Measurements from ENCODE around the gene MMP15. TPM values are rescaled to one million over a fixed set of nuclear protein-coding genes. Genes with fewer than 3 reads are reported as not detected.
"Not testable (repeated sequence)": the region's sequence is repeated elsewhere in the genome, so short reads cannot be mapped to it uniquely, and the experiment has no call there.

The MMP15 gene
- 15.1 TPM for total RNA-seq

DNA sequence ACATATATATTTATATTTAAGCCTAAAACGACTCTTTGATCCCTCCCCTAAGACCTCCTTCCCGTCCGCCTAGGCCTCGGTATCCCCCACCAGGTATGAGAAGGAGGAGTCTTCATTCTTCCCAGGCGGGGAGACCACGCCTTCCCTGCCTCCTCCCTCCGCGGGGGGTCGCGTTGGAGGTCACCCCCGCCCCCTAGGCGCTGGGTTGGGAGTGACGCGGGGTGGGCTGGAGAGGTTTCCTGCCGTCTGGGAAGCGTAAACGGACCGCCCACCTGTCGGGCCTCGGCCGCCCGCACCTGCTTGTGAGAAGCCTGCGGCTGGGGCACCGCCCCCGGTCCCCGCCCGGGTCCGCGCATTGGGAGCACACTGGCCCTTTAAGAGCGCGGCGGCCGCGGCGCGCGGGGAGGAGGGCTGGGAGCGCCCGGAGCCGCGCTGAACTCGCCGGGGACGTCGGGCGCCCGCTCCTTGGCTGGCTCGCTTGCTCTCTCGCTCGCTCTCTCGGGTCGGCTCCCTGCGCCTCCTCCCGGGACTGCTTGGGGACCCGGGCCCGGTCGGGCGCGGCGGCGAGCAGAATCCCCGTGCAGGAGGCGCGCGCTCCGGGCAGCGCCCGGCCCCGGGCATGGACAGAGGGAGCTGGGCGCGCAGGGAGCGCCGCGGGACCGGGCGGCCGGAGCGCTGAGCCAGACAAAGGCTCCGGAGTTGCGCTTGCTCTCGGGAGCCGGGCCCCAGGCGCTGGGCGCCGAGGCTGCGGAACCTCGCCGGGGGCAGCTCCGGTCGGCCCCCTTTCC lies at the start of gene MMP15:
MMP15 (plus strand) TSS at position 404 of the 788 bp plus-strand sequence. CDS start 597 bp downstream, outside the sequence.
- peak within 1 kb of the TSS; percentile 51 to 82 (median 69) for H3K9ac ChIP-seq (ENCODE audit: low read depth in 1 of 3, low read length in 3 of 3)
- H3K4me1 ChIP-seq (ENCODE audit: control insufficient read depth in 3 of 3, insufficient read depth in 3 of 3, low read length in 3 of 3) = peaks cover 51 to 69% (median 56%) of the 10 kb centered on the region in 3 donors
- peaks cover 0 to 2% (median 0%) of the 10 kb centered on the region in 3 donors for H3K36me3 ChIP-seq (ENCODE audit: control insufficient read depth in 3 of 3, insufficient read depth in 3 of 3, low read length in 3 of 3)
- H3K27me3 ChIP-seq (ENCODE audit: control insufficient read depth in 3 of 3, insufficient read depth in 3 of 3, low read length in 3 of 3) = no peaks in the 10 kb centered on the region
- H3K4me3 ChIP-seq (ENCODE audit: low read length in 3 of 3) = peak within 1 kb of the TSS; percentile 72 to 83 (median 82)
- no peaks in the 10 kb centered on the region for H3K9me3 ChIP-seq (ENCODE audit: control insufficient read depth in 3 of 3, low read length in 3 of 3)
- H3K27ac ChIP-seq (ENCODE audit: low read depth, low read length) = peak within 1 kb of the TSS; percentile 84

DNA sequence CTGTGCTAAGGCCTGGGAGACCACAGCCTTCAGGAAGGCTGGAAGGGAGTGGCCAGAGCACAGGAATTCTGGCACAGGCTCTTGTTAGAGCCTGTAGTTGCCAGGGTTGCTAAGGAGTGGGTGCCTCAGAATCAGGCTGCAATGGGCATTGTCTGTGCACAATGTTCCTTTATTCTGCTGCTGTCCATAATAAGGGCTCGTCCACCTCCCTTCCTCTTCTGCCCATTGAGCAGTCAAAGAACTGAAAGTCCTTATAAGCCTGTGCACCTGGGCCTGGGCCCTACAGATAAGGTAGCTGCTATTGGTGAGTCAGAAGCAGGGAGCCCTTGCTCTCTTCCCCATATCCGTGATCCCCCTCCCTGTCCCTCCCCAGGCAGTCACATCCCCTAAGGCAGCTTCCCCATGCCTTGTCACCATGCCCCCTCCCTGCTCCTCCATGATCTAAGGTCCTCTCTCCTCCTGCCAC lies 49.2 kb upstream of the MMP15 start:
- H3K9ac ChIP-seq (ENCODE audit: low read depth in 1 of 3, low read length in 3 of 3) = no peak overlapping the region

DNA sequence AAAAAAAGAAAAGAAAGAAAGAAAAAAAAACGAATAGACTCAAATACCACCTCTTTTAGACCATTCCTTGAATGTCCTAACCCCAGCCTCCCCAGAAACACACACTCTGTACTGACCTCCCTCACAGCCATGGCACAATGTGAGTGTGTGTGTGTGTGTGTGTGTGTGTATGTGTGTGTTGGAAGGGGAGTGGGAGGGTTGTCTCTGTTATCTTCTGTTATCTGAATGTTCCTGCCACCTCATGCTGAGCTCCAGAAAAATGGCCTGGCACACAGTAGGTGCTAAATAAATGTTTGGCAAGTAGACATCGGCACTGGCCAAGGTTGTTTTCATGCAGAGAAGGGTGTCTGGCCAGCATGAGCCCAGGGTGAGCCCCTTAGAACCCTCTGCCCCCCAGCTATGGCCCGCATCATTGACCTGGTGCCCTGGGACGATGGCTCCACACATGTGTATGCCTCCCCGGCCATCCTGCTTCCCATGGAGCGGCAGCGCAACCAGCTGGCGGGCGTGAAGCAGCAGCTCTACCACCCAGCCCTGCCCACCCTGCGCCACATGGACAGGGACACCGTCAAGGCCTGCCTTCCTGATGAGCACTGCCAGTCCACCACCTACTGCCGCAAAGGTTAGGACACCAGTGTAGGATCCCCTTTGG lies 48.0 kb upstream of the MMP15 start:
- Histone ChIP-seq H3K9me3 (ENCODE audit: control insufficient read depth in 3 of 3, low read length in 3 of 3) (no peaks in the 10 kb centered on the region), H3K9ac (ENCODE audit: low read depth in 1 of 3, low read length in 3 of 3) (no peak overlapping the region), H3K4me3 (ENCODE audit: low read length in 3 of 3) (no peak overlapping the region), H3K36me3 (ENCODE audit: control insufficient read depth in 3 of 3, insufficient read depth in 3 of 3, low read length in 3 of 3) (no peaks in the 10 kb centered on the region), H3K27me3 (ENCODE audit: control insufficient read depth in 3 of 3, insufficient read depth in 3 of 3, low read length in 3 of 3) (peaks cover 3 to 6% (median 3%) of the 10 kb centered on the region in 3 donors), H3K4me1 (ENCODE audit: control insufficient read depth in 3 of 3, insufficient read depth in 3 of 3, low read length in 3 of 3) (no peaks in the 10 kb centered on the region), H3K27ac (ENCODE audit: low read depth, low read length) (no peak overlapping the region)

More for the DNA sequence above, 49.2 kb upstream of the MMP15 start:
- Histone ChIP-seq H3K36me3 (ENCODE audit: control insufficient read depth in 3 of 3, insufficient read depth in 3 of 3, low read length in 3 of 3) (no peaks in the 10 kb centered on the region), H3K4me1 (ENCODE audit: control insufficient read depth in 3 of 3, insufficient read depth in 3 of 3, low read length in 3 of 3) (no peaks in the 10 kb centered on the region), H3K9me3 (ENCODE audit: control insufficient read depth in 3 of 3, low read length in 3 of 3) (no peaks in the 10 kb centered on the region), H3K27ac (ENCODE audit: low read depth, low read length) (no peak overlapping the region), H3K4me3 (ENCODE audit: low read length in 3 of 3) (no peak overlapping the region), H3K27me3 (ENCODE audit: control insufficient read depth in 3 of 3, insufficient read depth in 3 of 3, low read length in 3 of 3) (peaks cover 0 to 10% (median 3%) of the 10 kb centered on the region in 3 donors)

DNA sequence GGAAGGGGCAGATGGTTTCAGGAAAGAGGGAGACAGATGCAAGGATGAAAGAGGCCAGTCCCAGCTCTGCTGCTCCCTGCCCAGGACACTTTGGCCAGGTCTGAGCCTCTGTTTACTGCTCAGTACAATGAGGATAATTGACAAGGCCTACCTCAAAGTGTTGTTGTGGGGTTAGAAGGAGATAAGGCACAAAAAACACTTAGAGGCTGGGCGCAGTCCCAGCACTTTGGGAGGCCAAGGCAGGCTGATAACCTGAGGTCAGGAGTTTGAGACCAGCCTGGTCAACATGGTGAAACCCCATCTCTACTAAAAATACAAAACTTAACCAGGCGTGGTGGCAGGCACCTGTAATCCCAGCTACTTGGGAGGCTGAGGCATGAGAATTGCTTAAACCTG lies 47.5 kb upstream of the MMP15 start:
- not testable (repeated sequence) for H3K27ac ChIP-seq (ENCODE audit: low read depth, low read length); H3K36me3 ChIP-seq (ENCODE audit: control insufficient read depth in 3 of 3, insufficient read depth in 3 of 3, low read length in 3 of 3); H3K27me3 ChIP-seq (ENCODE audit: control insufficient read depth in 3 of 3, insufficient read depth in 3 of 3, low read length in 3 of 3); H3K4me3 ChIP-seq (ENCODE audit: low read length in 3 of 3); H3K4me1 ChIP-seq (ENCODE audit: control insufficient read depth in 3 of 3, insufficient read depth in 3 of 3, low read length in 3 of 3); H3K9ac ChIP-seq (ENCODE audit: low read depth in 1 of 3, low read length in 3 of 3); H3K9me3 ChIP-seq (ENCODE audit: control insufficient read depth in 3 of 3, low read length in 3 of 3)

DNA sequence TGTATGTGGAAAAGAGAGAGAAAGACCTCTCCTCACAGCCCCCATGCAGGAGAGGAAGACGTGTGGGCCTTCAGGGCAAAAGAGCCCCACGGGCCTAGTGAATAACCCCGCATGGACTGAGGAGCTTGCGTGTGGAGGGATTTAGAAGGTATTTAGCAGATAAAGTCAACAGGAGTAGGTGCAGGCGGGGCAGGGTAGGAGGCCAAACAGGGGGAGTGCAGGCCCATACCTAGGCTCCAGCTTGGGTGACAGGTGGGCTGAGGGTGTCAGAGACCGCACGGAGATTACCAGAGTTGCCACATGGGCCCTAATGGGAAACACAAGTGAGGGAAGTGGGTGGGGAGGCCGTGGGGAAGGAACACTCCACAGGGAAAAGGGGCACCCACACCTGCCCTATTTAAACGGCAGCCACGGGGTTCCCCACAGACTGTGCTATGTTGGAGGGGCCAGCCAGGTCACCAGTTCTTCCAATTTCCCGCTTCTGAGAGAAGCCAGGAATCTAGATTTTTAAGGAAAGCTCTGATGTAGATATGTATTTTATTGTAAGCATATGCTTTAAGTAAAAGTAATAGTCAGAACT lies 46.5 kb upstream of the MMP15 start:
- H3K27ac ChIP-seq (ENCODE audit: low read depth, low read length) = no peak overlapping the region
- no peaks in the 10 kb centered on the region for H3K36me3 ChIP-seq (ENCODE audit: control insufficient read depth in 3 of 3, insufficient read depth in 3 of 3, low read length in 3 of 3)
- H3K9ac ChIP-seq (ENCODE audit: low read depth in 1 of 3, low read length in 3 of 3) = no peak overlapping the region
- peaks cover 0 to under 1% (median 0%) of the 10 kb centered on the region in 3 donors for H3K4me1 ChIP-seq (ENCODE audit: control insufficient read depth in 3 of 3, insufficient read depth in 3 of 3, low read length in 3 of 3)
- no peaks in the 10 kb centered on the region for H3K9me3 ChIP-seq (ENCODE audit: control insufficient read depth in 3 of 3, low read length in 3 of 3)
- H3K4me3 ChIP-seq (ENCODE audit: low read length in 3 of 3) = no peak overlapping the region
- H3K27me3 ChIP-seq (ENCODE audit: control insufficient read depth in 3 of 3, insufficient read depth in 3 of 3, low read length in 3 of 3) = peaks cover 3 to 11% (median 7%) of the 10 kb centered on the region in 3 donors

DNA sequence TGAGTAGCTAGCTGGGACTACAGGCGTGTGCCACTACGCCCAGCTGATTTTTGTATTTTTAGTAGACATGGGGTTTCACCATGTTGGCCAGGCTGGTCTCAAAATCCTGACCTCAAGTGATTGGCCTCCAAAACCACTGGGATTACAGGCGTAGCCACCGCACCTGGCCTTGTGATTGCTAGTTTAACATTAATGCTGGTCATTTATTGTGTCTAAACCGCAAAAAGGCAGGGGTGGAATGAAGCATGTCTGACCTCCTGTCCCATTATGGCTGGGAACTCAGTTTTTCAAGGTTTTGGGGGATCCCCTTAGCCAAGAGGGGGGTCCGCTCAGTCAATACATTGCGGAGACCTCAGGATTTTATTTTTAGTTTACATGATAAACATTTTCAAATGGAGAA lies 43.9 kb upstream of the MMP15 start:
- no peak overlapping the region for H3K9ac ChIP-seq (ENCODE audit: low read depth in 1 of 3, low read length in 3 of 3)
- H3K36me3 ChIP-seq (ENCODE audit: control insufficient read depth in 3 of 3, insufficient read depth in 3 of 3, low read length in 3 of 3) = no peaks in the 10 kb centered on the region
- H3K4me3 ChIP-seq (ENCODE audit: low read length in 3 of 3) = no peak overlapping the region
- H3K27me3 ChIP-seq (ENCODE audit: control insufficient read depth in 3 of 3, insufficient read depth in 3 of 3, low read length in 3 of 3) = peaks cover 7 to 23% (median 16%) of the 10 kb centered on the region in 3 donors
- H3K4me1 ChIP-seq (ENCODE audit: control insufficient read depth in 3 of 3, insufficient read depth in 3 of 3, low read length in 3 of 3) = peaks cover 6 to 12% (median 10%) of the 10 kb centered on the region in 3 donors
- no peaks in the 10 kb centered on the region for H3K9me3 ChIP-seq (ENCODE audit: control insufficient read depth in 3 of 3, low read length in 3 of 3)
- no peak overlapping the region for H3K27ac ChIP-seq (ENCODE audit: low read depth, low read length)

DNA sequence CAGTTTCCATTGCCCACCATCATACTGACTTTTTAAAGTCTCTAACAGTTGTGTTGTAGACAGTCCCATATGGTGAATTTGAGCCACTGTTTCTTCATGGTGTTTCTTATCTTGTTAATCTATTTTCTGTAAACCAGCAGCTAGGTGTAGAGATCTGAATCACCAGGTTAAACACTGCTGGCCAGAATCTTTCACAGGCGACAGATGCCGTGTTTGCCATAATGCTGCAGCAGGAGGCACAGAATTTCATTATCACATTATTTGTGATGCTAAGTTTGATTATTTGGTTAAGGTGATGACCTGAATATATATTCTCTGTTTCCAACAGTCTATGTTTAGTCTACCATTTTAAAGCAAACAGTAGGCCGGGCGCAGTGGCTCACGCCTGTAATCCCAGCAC lies 43.2 kb upstream of the MMP15 start:
- Histone ChIP-seq H3K4me3 (ENCODE audit: low read length in 3 of 3) (no peak overlapping the region), H3K9ac (ENCODE audit: low read depth in 1 of 3, low read length in 3 of 3) (no peak overlapping the region), H3K36me3 (ENCODE audit: control insufficient read depth in 3 of 3, insufficient read depth in 3 of 3, low read length in 3 of 3) (no peaks in the 10 kb centered on the region), H3K27ac (ENCODE audit: low read depth, low read length) (no peak overlapping the region), H3K27me3 (ENCODE audit: control insufficient read depth in 3 of 3, insufficient read depth in 3 of 3, low read length in 3 of 3) (peaks cover 7 to 23% (median 16%) of the 10 kb centered on the region in 3 donors), H3K9me3 (ENCODE audit: control insufficient read depth in 3 of 3, low read length in 3 of 3) (no peaks in the 10 kb centered on the region), H3K4me1 (ENCODE audit: control insufficient read depth in 3 of 3, insufficient read depth in 3 of 3, low read length in 3 of 3) (peaks cover 6 to 12% (median 10%) of the 10 kb centered on the region in 3 donors)

DNA sequence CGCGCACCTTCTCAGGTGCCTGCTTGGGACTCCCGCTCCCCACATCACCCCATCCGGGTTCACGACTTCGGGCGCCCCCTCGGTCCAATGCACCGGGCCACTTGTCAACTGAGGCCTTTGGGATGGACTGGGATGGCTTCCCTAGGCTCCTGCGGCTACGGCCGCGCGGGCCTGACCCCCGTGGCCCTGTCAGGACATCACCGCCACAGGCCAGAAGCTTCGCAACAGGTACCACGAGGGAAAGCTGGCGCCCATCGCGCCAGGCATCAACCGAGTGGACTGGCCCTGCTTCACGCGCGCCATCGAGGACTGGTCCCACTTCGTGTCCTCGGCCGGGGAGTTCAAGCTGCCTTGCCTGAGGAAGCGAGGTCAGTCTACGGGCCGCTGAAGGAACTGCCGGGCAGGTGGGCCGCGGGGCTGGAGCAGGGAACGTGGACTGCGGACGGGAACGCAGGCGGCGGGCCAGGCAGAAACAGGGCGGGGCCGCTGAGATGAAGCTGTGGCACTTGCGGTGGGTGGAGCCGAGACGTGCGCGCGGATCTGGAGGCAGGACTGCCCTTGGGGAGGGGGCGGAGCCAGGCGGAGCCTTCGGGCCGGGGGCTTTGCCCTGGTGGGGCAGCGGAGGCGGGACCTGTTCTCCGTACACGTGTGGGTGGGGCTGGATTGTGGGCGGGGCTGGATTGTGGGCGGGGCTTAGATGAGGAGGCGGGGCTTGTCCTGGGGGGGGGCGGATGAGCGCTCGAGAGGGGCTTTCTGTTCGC lies 40.9 kb upstream of the MMP15 start:
- Histone ChIP-seq H3K27me3 (ENCODE audit: control insufficient read depth in 3 of 3, insufficient read depth in 3 of 3, low read length in 3 of 3) (peaks cover 7 to 23% (median 16%) of the 10 kb centered on the region in 3 donors), H3K4me3 (ENCODE audit: low read length in 3 of 3) (peak overlapping the region; percentile 51 to 70 (median 69)), H3K9me3 (ENCODE audit: control insufficient read depth in 3 of 3, low read length in 3 of 3) (no peaks in the 10 kb centered on the region), H3K36me3 (ENCODE audit: control insufficient read depth in 3 of 3, insufficient read depth in 3 of 3, low read length in 3 of 3) (no peaks in the 10 kb centered on the region), H3K4me1 (ENCODE audit: control insufficient read depth in 3 of 3, insufficient read depth in 3 of 3, low read length in 3 of 3) (peaks cover 6 to 12% (median 10%) of the 10 kb centered on the region in 3 donors), H3K27ac (ENCODE audit: low read depth, low read length) (no peak overlapping the region), H3K9ac (ENCODE audit: low read depth in 1 of 3, low read length in 3 of 3) (peak overlapping the region in 1 of 3 donors; percentile 57)
